Loucy (cell line): ENCODE measurements around the gene SPAG7.

ENCODE experiments used
- H2AFZ ChIP-seq: fragments of 200-600 bp; sonication (generic); 2 replicates; pipeline ENCODE4 v1.6.0; 2016; ENCODE audit warnings: antibody characterized with exemption, mild to moderate bottlenecking, low read length, moderate library complexity
- H3F3A ChIP-seq: fragments of 200-600 bp; 2 replicates; pipeline ENCODE4 v1.6.0; 2016; ENCODE audit warnings: antibody characterized with exemption, low read depth, mild to moderate bottlenecking
- H3K27me3 ChIP-seq: fragments of 200-600 bp; sonication (generic); 2 replicates; pipeline ENCODE4 v1.6.1; 2014; ENCODE audit warnings: low read length, mild to moderate bottlenecking; ENCODE audit not compliant: insufficient read depth, poor library complexity, severe bottlenecking
- H3K36me3 ChIP-seq: fragments of 200-600 bp; sonication (generic); 2 replicates; pipeline ENCODE4 v1.6.1; 2016; ENCODE audit warnings: low read length; ENCODE audit not compliant: insufficient read depth
- H3K4me1 ChIP-seq: fragments of 200-600 bp; sonication (generic); 2 replicates; pipeline ENCODE4 v1.5.1; 2014; ENCODE audit warnings: low read length, mild to moderate bottlenecking; ENCODE audit not compliant: insufficient read depth, poor library complexity, severe bottlenecking
- H3K4me2 ChIP-seq: fragments of 200-600 bp; sonication (generic); 2 replicates; pipeline ENCODE4 v1.6.0; 2014; ENCODE audit warnings: antibody characterized with exemption, low read length, low read depth, mild to moderate bottlenecking; ENCODE audit not compliant: poor library complexity, severe bottlenecking
- H3K4me3 ChIP-seq: fragments of 200-600 bp; sonication (generic); 2 replicates; pipeline ENCODE4 v1.5.1; 2014; ENCODE audit warnings: low read length, mild to moderate bottlenecking, mixed read lengths; ENCODE audit not compliant: poor library complexity, severe bottlenecking
- H3K79me2 ChIP-seq: fragments of 200-600 bp; sonication (generic); 2 replicates; pipeline ENCODE4 v1.6.1; 2014; ENCODE audit warnings: low read length; ENCODE audit not compliant: insufficient read depth
- H3K9ac ChIP-seq: fragments of 200-600 bp; sonication (generic); 2 replicates; pipeline ENCODE4 v1.6.0; 2014; ENCODE audit warnings: mild to moderate bottlenecking, low read depth, low read length, moderate library complexity; ENCODE audit not compliant: poor library complexity, severe bottlenecking
- H3K9me2 ChIP-seq: fragments of 200-600 bp; sonication (generic); replicated peaks from 2 replicates; pipeline ENCODE4 v1.6.1; 2016; ENCODE audit warnings: low read depth, low read length, mixed read lengths
- H3K9me3 ChIP-seq: fragments of 200-600 bp; sonication (generic); 2 replicates; pipeline ENCODE4 v1.6.1; 2014; ENCODE audit warnings: mild to moderate bottlenecking, antibody characterized with exemption, low read length, low read depth; ENCODE audit not compliant: insufficient read depth
- H4K20me1 ChIP-seq: fragments of 200-600 bp; sonication (generic); 2 replicates; pipeline ENCODE4 v1.6.0; 2014; ENCODE audit warnings: antibody characterized with exemption, low read length, mild to moderate bottlenecking; ENCODE audit not compliant: insufficient read depth, poor library complexity, severe bottlenecking
- EZH2phosphoT487 ChIP-seq: fragments of 200-600 bp; IDR thresholded peaks from 2 replicates; pipeline ENCODE4 v1.6.1; 2018; ENCODE audit warnings: antibody characterized with exemption, mild to moderate bottlenecking, moderate library complexity, borderline replicate concordance
- TF ChIP-seq, protein P1 (sequence below): fragments of 200-600 bp; sonication (generic); conservative IDR thresholded peaks from 2 replicates; pipeline ENCODE4 v1.5.1; 2014; ENCODE audit warnings: mild to moderate bottlenecking, antibody characterized with exemption, low read length

Gene SPAG7

DNA sequence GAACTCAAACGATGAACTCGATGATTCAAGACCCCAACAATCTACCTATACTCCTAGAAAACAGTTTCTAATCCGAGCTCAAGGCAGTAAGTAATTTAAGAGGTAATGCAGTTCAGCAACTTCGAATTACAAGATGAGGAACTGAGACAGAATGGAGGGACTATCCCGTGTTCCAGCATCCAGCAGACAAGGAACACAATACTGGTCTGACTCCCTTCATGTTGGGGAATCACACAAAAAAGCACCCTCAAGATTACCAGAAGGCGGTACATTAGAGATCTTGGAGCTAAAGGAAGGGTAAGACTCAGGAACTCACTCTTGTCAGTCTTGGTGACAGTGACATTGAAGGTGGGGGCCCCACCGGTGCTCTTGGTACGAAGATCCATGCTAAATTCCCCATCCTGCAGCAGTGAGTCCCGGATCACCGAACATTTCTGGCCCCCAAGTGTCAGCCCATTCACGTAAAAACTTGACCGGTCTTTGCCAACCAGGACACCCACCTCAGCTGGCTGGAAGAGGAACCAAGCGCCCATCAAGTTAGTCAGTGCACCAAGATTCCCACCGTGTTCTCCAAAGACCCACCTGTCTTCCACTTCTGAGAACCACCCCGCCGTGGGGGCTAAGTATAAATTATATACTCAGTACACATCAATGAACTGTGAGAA lies 21.2 kb downstream of the SPAG7 start:
- Histone ChIP-seq H3K9ac (peak overlapping the region; percentile 99), H3K27me3 (peaks cover 14% of the 10 kb centered on the region), H3K9me2 (no peaks in the 10 kb centered on the region), H3K4me1 (peaks cover 58% of the 10 kb centered on the region), H3K4me3 (peak overlapping the region; percentile 90), H3K4me2 (peak overlapping the region; percentile 96), H4K20me1 (peaks cover 65% of the 10 kb centered on the region), H3F3A (peaks cover 44% of the 10 kb centered on the region), H3K36me3 (peaks cover 47% of the 10 kb centered on the region), H3K79me2 (peaks cover 84% of the 10 kb centered on the region), H3K9me3 (no peaks in the 10 kb centered on the region), H2AFZ (no peak overlapping the region)
- TF ChIP-seq, protein P1, sequence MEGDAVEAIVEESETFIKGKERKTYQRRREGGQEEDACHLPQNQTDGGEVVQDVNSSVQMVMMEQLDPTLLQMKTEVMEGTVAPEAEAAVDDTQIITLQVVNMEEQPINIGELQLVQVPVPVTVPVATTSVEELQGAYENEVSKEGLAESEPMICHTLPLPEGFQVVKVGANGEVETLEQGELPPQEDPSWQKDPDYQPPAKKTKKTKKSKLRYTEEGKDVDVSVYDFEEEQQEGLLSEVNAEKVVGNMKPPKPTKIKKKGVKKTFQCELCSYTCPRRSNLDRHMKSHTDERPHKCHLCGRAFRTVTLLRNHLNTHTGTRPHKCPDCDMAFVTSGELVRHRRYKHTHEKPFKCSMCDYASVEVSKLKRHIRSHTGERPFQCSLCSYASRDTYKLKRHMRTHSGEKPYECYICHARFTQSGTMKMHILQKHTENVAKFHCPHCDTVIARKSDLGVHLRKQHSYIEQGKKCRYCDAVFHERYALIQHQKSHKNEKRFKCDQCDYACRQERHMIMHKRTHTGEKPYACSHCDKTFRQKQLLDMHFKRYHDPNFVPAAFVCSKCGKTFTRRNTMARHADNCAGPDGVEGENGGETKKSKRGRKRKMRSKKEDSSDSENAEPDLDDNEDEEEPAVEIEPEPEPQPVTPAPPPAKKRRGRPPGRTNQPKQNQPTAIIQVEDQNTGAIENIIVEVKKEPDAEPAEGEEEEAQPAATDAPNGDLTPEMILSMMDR: no peak
- TF ChIP-seq EZH2phosphoT487: no peak

GRCh38 chr17:4945944-4946280 lies 21.7 kb downstream of the SPAG7 start:
- Histone ChIP-seq H2AFZ (no peak overlapping the region), H3K36me3 (peaks cover 47% of the 10 kb centered on the region), H3K9ac (peak overlapping the region; percentile 99), H3F3A (peaks cover 44% of the 10 kb centered on the region), H3K4me2 (peak overlapping the region; percentile 96), H3K9me3 (no peaks in the 10 kb centered on the region), H4K20me1 (peaks cover 71% of the 10 kb centered on the region), H3K27me3 (peaks cover 14% of the 10 kb centered on the region), H3K9me2 (no peaks in the 10 kb centered on the region), H3K4me1 (peaks cover 58% of the 10 kb centered on the region), H3K4me3 (peak overlapping the region; percentile 90), H3K79me2 (peaks cover 84% of the 10 kb centered on the region)
- no peak for TF ChIP-seq EZH2phosphoT487
- TF ChIP-seq, protein P1: no peak

- Histone ChIP-seq H3K27me3 (peaks cover 14% of the 10 kb centered on the region), H3F3A (peaks cover 49% of the 10 kb centered on the region), H2AFZ (no peak overlapping the region), H3K9me3 (no peaks in the 10 kb centered on the region), H3K79me2 (peaks cover 83% of the 10 kb centered on the region), H3K4me2 (peak overlapping the region; percentile 96), H4K20me1 (peaks cover 76% of the 10 kb centered on the region), H3K9me2 (no peaks in the 10 kb centered on the region), H3K9ac (peak overlapping the region; percentile 99), H3K4me1 (peaks cover 55% of the 10 kb centered on the region), H3K36me3 (peaks cover 47% of the 10 kb centered on the region), H3K4me3 (peak overlapping the region; percentile 90)
- TF ChIP-seq, protein P1: no peak
- no peak for TF ChIP-seq EZH2phosphoT487
These were observed 22.3 kb downstream of the SPAG7 start for GRCh38 chr17:4945176-4945943.
